HG03045 (cell line): Measurements from ENCODE around the gene PRPH.
"Not testable (repeated sequence)": the region's sequence is repeated elsewhere in the genome, so short reads cannot be mapped to it uniquely, and the experiment has no call there.

Experiments used
- ATAC-seq: cut with Tn5 transposase; IDR thresholded peaks from one replicate; pipeline ENCODE4 v1.9.1; 2021; ENCODE audit warnings: mild to moderate bottlenecking, moderate library complexity; ENCODE audit not compliant: unreplicated experiment

Gene PRPH

GRCh38 chr12:49276304-49277290 lies 18.4 kb upstream of the PRPH start:
- no peak for ATAC-seq

DNA sequence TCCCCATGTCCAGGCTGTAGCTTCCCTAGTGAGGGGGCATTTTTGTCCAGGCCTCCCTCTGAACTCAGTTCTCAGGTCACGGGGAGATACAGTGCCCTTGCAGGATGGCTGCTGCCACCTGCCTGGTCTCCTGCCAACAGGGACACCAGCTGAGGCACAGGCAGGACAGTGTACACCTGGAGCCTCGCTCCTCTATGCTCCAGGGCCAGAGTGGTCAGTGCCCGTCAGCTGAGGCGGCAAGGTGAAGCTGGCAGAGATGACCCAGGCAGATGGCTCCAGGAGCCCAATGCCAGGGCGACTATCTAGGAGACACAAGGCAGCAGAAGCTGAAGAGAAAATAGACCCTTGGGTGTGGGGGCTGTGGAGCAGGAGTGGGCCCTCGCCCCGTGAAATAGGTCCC lies 17.5 kb upstream of the PRPH start:
- ATAC-seq = no peak

GRCh38 chr12:49279706-49280159 lies 15.2 kb upstream of the PRPH start:
- ATAC-seq = no peak

DNA sequence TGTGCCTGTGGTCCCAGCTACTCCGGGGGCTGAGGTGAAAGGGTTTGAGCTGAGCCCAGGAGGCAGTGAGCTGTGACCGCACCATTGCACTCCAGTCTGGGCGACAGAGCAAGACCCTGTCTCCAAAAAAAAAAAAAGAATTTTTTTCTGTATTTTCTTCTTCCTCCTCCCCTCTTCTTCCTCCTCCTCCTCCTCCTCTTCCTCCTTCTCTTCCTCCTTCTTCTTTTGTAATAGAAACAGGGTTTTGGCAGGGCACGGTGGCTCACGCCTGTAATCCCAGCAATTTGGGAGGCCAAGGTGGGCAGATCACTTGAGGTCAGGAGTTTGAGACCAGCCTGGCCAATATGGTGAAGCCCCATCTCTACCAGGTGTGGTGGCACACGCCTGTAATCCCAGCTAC lies 14.4 kb upstream of the PRPH start:
- ATAC-seq = not testable (repeated sequence)

- no peak for ATAC-seq
These were observed 12.6 kb upstream of the PRPH start for GRCh38 chr12:49282302-49282701.

- ATAC-seq = not testable (repeated sequence)
These were observed 12.1 kb upstream of the PRPH start for GRCh38 chr12:49282740-49283375.

DNA sequence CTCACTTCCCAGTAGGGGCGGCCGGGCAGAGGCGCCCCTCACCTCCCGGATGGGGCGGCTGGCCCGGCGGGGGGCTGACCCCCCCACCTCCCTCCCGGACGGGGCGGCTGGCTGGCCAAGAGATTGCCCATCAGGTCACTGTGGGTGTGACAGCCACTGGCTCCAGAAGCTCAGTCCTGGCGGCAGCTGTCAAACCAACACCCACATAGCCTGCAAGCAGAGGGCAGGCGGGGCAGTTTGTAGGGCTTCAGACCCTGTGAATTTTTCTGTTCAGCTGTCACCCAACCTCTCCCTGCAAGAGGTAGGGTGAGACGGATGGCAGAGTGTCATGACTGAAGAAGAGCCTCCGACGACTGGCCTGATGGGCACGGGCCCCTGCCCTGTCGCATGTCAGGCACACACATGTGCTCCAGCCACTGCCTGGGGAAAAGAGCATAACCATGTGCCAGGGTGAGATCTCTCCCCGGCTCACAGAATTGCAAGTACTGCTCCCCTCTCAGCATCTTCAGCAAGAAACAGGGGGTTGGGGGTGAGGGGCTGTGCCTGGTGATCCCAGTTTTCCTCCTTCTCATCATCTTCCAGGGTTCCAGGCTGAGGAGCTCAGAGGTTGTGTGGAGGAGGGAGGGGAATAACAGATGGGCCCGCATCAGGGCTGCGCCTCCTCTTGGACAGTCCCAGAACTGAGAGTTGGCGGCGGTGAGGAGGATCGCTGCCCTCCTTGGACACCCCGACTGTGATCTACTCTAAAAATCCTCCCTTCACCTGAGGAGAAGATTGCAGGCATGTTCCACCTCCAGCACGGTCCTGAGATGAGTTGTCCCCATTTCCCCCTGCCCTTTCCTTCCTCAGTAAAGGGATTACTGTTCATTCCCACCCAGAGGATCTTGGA lies 11.2 kb upstream of the PRPH start:
- no peak for ATAC-seq

DNA sequence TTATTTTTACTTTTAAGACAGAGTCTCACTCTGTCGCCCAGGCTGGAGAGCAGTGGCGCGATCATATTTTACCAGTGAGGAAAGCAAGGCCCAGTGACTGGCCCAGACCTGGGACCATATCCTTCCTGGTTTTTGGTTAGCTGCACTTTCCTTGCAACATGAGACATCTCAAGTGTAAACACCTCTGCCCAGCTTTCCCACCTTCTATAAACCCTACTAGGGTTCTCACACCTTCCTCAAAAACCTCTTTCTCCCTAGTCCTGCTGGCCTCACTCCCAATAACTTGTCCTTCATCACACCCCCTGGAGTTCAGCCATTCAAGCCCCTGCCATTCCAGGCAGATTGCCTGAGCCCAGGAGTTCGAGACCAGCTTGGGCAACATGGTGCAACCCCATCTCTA lies 10.3 kb upstream of the PRPH start:
- no peak for ATAC-seq

DNA sequence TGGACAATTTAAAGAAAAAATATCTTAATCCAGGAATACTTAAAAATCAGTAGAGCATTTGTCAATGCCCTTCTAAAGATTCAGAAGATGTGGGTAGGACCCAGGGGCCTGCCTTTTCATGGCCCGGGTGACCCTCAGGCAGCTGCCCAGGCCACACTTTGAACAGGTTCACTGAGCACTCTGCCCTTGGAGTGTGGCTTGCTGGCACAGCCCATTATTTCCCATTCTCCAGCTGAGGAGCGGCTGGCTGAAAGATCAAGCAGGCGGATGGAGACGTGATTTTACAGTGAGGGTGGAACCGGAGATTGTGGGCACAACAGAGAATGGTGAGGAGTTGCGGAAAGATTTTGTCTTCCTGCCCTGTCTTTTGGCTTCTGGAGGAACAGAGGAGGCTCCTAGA lies 7.1 kb upstream of the PRPH start:
- ATAC-seq = no peak

DNA sequence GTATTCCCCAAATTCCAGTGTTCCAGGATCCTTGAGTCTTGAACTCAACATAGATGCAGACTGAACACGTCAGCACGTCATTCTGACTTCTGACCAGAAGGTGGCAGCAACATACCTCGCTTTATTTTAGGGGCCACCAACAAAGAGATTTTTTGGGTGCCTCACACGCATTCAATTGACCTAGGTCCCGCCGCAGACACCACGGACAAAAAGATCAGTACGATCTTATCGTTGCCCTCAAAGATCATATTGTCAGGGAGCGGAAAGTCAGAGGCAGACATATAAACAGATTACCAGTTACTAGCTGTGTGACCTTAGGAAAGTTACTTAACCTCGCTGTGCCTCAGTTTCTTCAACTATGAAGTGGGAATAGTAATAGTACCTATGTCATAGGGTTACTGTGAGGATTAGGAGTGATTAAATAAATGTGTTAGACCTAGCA lies 6.5 kb upstream of the PRPH start:
- ATAC-seq = no peak

GRCh38 chr12:49288922-49289555 lies 5.9 kb upstream of the PRPH start:
- no peak for ATAC-seq

DNA sequence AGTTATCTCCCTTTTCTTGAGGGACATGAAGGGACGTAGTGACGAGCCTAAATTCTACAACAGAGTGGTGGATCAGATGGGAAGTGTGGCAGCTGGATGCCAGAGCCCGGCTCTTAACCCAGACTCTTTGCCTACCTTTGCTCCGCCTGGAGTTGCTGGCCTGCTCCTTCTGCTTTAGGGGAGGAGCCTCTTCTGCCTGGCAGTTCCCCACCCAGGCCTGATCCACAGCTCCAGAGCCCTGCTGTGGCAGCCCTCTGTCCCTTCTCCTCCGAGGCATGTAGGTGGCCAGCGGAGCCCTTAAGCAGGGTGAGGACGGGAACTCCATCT lies 2.3 kb upstream of the PRPH start:
- no peak for ATAC-seq

GRCh38 chr12:49293056-49293956 lies 1.6 kb upstream of the PRPH start:
- ATAC-seq = no peak

DNA sequence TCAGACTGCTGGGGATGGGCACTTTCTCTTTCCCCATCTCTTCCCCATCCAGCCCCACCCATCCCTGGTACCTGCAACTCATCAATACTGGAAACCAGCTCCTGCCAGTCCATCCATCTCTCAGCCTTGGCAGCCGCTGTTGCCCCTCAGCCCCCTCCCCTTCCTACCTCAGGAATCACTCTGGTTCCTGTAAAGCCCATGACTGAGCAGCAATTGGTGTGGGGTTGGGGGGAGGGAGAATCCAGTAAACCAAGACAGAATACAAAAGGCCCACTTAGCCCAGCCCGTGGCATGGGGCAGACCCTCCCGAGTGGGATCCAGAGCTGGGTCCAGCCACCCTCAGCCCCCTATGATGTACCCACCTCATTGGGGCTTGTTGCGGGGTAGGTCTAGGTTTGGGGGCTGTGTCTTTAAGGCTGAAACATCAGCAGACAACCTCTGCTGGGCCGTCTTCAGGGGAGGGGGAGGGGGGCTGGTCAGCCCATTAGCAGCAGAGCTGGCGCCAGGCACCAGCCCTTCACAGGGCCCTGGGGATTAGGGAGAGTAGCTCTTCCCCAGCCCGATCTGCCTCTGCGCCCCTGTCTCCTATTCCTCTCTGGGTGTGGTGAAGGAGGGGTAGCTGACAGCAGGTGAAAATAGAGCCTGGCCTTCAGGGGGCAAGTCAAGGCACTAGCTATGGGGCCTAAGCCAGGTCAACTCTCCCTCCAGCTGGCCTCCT lies 702 bp upstream of the PRPH start:
- ATAC-seq = no peak

- no peak for ATAC-seq
These were observed 204 bp upstream of the PRPH start for GRCh38 chr12:49294804-49295081.

DNA sequence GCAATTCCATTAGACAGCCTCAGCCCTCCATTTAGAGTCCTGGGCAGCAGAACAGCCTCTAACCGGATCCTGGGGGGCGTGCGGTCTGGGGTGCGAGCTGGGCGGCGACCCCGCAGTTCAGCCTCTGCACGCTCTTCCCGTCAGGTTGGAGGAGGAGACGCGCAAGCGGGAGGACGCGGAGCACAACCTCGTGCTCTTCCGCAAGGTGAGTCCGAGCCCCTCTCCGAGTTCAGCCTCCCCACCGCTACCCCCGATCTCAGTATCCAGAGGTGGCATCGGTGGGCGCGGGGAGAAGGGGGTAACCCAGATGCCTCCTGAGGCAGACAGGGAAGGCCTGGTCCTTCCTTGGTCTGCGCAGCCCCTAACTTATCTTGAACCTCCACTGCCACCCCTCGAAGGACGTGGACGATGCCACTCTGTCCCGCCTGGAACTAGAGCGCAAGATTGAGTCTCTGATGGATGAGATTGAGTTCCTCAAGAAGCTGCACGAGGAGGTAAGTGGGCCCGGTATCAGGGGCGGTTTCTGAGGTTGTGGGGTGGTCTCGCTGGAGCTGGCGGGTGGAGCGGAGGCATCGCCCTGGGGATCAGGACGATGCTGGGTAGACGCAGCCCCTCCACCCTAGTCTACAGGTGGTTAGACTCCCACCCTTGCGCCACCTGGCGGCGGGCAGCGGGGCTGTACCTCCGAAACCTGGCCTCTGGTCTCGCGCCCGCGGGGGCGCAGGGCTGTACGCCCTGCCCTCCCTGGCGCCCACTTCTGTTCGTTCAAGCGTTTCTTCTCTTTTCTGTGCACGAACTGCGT lies 1.3 kb downstream of the PRPH start:
- ATAC-seq = no peak

DNA sequence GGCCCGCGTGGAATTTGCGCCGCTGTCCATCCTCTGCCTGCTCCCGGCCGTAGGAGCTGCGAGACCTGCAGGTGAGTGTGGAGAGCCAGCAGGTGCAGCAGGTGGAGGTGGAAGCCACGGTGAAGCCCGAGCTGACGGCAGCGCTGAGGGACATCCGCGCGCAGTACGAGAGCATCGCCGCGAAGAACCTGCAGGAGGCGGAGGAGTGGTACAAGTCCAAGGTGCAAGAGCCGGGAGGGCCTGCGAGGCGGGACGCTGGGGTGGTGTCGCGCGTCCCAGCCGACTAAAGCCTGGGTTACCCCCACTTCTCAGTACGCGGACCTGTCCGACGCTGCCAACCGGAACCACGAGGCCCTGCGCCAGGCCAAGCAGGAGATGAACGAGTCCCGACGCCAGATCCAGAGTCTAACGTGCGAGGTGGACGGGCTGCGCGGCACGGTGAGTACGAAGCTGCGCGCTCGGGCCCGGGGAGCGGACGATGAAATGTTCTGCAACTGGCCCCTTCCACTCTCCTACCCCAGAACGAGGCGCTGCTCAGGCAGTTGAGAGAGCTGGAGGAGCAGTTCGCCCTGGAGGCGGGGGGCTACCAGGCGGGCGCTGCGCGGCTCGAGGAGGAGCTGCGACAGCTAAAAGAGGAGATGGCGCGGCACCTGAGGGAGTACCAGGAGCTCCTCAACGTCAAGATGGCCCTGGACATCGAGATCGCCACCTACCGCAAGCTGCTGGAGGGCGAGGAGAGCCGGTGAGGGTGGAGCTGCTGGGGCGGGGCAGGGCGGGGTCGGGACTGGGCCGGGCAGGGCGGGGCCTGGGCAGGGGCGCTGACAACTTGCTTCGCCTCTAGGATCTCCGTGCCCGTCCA lies 2.1 kb downstream of the PRPH start:
- no peak for ATAC-seq

- no peak for ATAC-seq
These were observed 2.7 kb downstream of the PRPH start for GRCh38 chr12:49297695-49298060.
